ENCODE results near the gene MACROD1.

MACROD1 gene

DNA sequence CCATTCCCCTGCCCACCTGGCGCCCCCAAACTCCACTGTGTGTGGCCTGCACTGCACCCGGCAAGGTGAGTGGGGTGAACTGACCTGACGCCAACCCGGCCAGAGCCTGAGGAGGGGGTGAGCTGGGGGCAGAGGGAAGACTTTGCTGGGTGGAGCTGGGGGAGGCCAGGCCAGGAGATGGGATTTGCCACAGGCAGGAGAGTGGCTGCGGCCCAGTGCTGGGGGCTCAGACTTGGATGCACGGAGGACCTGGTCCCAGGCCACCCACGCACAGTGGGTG lies 148.0 kb downstream of the MACROD1 start:
- no peak for TF ChIP-seq CTCF (IDR thresholded peaks at IDR 0.05; ENCODE audit: low read depth, low read length)
- DNase-seq (ENCODE audit: extremely low read depth, low read depth), result no peak

DNA sequence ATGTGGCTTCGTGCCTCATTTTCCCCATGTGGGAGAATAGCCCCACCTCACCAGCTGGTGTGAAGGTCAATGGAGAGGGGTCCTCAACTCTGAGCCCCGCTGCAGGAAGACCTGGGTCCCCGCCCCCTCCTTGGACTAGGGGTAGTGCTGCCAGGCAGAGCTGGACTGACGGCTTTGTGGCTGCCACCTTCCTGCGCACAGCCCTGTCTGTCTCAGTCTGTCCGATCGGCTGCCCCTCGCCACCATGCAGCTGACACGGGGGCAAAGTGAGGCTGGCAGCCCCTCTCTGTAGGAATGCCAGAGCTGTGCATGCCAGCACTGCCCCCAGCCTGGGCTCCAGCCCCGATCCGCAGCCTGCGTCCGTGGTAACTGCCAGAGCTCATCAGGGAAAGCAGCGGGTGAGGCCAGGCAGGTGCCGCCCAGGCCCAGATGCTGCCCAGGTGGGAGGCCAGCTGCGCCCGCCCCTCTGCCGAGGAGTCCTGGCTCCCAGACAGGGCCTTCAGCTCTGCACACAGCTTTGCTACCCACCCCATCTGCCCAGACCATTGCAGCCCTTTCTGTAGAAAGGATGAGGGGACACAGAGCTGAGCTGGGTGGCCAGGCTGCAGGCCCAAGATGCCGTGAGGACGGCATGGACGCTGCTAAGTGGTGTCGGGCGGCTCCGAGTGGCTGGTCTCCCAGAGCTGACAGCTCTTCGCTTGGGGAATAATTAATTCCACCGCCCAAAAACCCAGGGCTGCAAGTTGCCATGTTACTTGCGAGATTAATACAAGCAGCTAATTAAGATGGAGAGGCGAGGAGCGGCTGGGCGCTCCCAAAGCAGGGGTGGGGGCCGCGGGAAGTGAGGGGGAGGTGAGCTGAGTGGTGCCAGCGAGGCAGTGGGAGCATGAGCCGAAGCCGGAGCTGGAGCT lies 149.7 kb downstream of the MACROD1 start:
- no peak for TF ChIP-seq CTCF (IDR thresholded peaks at IDR 0.05; ENCODE audit: low read depth, low read length)
- DNase-seq (ENCODE audit: extremely low read depth, low read depth), result no peak

- no peak for TF ChIP-seq CTCF (IDR thresholded peaks at IDR 0.05; ENCODE audit: low read depth, low read length)
Measured at GRCh38 chr11:64015510-64015909, 150.4 kb downstream of the MACROD1 start.

GRCh38 chr11:64014356-64014755 lies 151.6 kb downstream of the MACROD1 start:
- DNase-seq (ENCODE audit: extremely low read depth, low read depth), result no peak
- no peak for TF ChIP-seq CTCF (IDR thresholded peaks at IDR 0.05; ENCODE audit: low read depth, low read length)

More at GRCh38 chr11:64015510-64015909, 150.4 kb downstream of the MACROD1 start:
- no peak for DNase-seq (ENCODE audit: extremely low read depth, low read depth)

GRCh38 chr11:64013141-64013896 lies 152.6 kb downstream of the MACROD1 start:
- TF ChIP-seq CTCF (IDR thresholded peaks at IDR 0.05; ENCODE audit: low read depth, low read length), result no peak

DNA sequence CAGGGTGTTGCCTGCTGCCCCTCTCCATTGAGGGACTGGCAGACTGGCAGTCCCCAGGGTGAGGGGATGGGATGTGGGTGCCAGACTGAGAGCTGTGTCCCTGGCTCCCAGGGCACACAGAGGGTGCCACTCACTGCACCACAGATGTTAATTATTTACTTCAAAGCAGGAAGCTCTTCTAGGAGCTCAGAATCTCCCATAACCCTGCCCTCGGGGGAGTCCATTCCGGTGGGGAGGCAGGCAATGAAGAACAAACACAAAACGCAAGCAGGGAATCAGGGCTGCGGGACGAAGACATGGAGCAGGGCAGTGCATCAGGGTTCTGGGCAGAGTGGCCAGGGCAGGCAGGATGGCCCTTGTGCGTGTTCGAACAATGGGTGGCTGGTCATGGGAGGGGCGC lies 154.5 kb downstream of the MACROD1 start:
- no peak for DNase-seq (ENCODE audit: extremely low read depth, low read depth)

More at GRCh38 chr11:64013141-64013896, 152.6 kb downstream of the MACROD1 start:
- DNase-seq (ENCODE audit: extremely low read depth, low read depth), result no peak

More for the DNA sequence above, 154.5 kb downstream of the MACROD1 start:
- no peak for TF ChIP-seq CTCF (IDR thresholded peaks at IDR 0.05; ENCODE audit: low read depth, low read length)
